ENCODE data around the gene TERT. TPM values are rescaled to one million over a fixed set of nuclear protein-coding genes. Genes with fewer than 3 reads are reported as not detected.

Gene TERT
- total RNA-seq, 1 donor from 2014 or later = 165 TPM

GRCh38 chr5:1319436-1320256 lies 24.8 kb upstream of the TERT start:
- no peak for DNase-seq (ENCODE audit: low read depth)

- no peak for DNase-seq (ENCODE audit: low read depth)
Measured at GRCh38 chr5:1318659-1319251, 23.9 kb upstream of the TERT start.

- no peak for DNase-seq (ENCODE audit: low read depth)
Measured at GRCh38 chr5:1317921-1318565, 23.2 kb upstream of the TERT start.

GRCh38 chr5:1316588-1317340 lies 21.9 kb upstream of the TERT start:
- no peak for DNase-seq (ENCODE audit: low read depth)

GRCh38 chr5:1315709-1316587 lies 21.1 kb upstream of the TERT start:
- DNase-seq (ENCODE audit: low read depth) = no peak

- DNase-seq (ENCODE audit: low read depth) = no peak
Measured at GRCh38 chr5:1315018-1315708, 20.3 kb upstream of the TERT start.

- no peak for DNase-seq (ENCODE audit: low read depth)
Measured at GRCh38 chr5:1314564-1314982, 19.7 kb upstream of the TERT start.

- no peak for DNase-seq (ENCODE audit: low read depth)
Measured at GRCh38 chr5:1312993-1313833, 18.3 kb upstream of the TERT start.

- no peak for DNase-seq (ENCODE audit: low read depth)
Measured at GRCh38 chr5:1312206-1312605, 17.3 kb upstream of the TERT start.

GRCh38 chr5:1311439-1312055 lies 16.7 kb upstream of the TERT start:
- DNase-seq (ENCODE audit: low read depth) = no peak

GRCh38 chr5:1310118-1310517 lies 15.2 kb upstream of the TERT start:
- no peak for DNase-seq (ENCODE audit: low read depth)

- no peak for DNase-seq (ENCODE audit: low read depth)
Measured at GRCh38 chr5:1304033-1304432, 9.2 kb upstream of the TERT start.

- DNase-seq (ENCODE audit: low read depth) = no peak
Measured at GRCh38 chr5:1302258-1302657, 7.4 kb upstream of the TERT start.

- DNase-seq (ENCODE audit: low read depth) = no peak
Measured at GRCh38 chr5:1300581-1301083, 5.8 kb upstream of the TERT start.

- DNase-seq (ENCODE audit: low read depth) = no peak
Measured at GRCh38 chr5:1299961-1300360, 5.1 kb upstream of the TERT start.

GRCh38 chr5:1299511-1299850 lies 4.6 kb upstream of the TERT start:
- no peak for DNase-seq (ENCODE audit: low read depth)

- DNase-seq (ENCODE audit: low read depth) = no peak
Measured at GRCh38 chr5:1298723-1299510, 4.0 kb upstream of the TERT start.

- DNase-seq (ENCODE audit: low read depth) = no peak
Measured at GRCh38 chr5:1298067-1298551, 3.2 kb upstream of the TERT start.

Measured in myocyte (in vitro differentiated cells).